ENCODE results near the gene KDSR.

Gene KDSR

DNA sequence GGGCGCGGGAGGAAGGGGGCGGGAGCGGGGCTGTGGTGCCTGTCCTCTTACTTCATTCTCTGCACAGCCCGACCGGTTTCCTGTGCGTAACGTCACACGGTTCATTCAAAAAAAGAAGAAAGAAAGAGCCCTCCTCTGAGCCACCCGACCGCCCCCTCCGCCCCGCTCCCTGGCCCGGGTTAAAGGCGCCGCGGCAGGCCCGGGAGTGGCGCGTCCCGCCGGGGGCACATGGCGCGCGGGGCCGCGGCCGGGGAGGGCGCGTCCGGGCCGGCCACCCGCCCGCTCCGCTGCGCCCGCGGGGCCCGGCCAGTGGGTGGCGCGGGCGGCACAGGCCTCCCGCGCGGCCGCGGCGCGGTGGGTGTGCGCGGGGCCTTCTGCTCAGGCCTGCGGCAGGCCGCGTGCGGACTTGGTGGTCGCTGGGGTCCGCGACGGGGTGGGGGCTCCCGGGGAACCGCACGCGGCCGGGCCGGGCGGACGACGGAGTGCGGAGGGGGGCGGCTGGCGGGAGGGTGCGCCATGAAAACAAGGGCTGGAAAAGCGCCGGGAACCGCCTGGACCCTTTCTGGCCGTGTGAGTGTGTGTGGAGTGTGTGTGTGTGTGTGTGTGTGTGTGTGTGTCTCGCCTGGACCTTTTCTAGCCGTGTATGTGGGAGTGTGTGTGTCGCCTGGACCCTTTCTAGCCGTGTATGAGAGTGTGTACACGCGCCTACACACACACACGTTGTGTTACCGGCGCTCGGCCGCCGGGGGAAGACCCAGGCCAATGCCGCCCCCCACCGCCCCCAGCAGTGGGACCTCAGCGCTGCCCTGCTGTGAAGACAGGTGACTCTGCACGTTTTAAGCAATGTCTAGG, 46.7 kb downstream of the KDSR start:
- peak; percentile 78 for DNase-seq

DNA sequence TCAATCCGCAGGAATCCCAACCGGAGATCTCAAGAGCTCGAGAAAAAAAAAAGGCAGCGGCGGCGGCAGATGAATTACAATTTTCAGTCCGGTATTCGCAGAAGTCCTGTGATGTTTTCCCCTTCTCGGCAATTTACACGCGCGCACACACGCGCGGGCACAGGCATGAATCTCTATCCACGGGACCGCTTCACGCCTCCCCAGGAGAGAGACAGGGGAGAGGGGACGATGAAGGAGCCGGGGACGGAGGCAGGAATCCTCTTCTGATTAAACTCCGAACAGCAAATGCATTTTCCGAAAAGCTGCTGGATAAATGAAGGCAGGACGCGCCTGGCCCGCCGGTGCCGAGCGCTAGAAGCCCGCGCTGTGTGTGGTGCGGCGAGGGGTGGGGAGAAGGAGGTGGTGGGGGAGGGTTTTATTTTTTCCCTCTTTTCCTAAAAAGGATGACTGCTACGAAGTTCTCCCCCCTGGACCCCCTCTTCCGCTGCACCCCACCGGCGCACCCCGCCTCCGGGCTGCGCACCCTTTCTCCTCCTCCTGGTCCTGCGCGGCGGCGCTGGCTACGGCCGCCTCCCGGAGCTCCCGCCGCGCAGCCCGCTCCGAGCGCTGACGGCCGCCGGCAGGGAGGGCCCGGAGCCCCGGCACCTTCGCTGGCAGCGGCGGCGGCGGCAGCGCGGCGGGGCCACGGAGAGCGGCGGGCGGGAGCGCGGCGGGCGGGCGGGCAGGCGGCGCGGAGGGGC, 47.5 kb downstream of the KDSR start, which contains the start of gene BCL2:
BCL2 (minus strand) TSS at position 387 of the 740 bp plus-strand sequence.
- DNase-seq = peak; percentile 41

DNA sequence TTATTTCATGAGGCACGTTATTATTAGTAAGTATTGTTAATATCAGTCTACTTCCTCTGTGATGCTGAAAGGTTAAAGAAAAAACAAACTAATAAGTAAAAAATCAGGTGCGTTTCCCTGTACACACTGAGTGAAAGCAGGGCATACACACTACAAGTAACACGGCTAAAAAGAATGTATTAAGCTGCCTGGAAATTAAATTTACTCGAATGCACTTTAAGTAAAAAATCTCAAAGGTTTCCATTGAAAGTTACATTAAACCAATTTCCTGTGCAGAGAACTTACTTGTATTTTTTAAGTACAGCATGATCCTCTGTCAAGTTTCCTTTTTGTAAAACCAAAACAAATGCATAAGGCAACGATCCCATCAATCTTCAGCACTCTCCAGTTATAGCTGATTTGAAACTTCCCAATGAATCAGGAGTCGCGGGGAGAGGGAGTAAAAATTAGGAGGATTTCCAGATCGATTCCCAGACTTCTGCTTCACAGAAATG, 48.1 kb downstream of the KDSR start:
- no peak for DNase-seq

DNA sequence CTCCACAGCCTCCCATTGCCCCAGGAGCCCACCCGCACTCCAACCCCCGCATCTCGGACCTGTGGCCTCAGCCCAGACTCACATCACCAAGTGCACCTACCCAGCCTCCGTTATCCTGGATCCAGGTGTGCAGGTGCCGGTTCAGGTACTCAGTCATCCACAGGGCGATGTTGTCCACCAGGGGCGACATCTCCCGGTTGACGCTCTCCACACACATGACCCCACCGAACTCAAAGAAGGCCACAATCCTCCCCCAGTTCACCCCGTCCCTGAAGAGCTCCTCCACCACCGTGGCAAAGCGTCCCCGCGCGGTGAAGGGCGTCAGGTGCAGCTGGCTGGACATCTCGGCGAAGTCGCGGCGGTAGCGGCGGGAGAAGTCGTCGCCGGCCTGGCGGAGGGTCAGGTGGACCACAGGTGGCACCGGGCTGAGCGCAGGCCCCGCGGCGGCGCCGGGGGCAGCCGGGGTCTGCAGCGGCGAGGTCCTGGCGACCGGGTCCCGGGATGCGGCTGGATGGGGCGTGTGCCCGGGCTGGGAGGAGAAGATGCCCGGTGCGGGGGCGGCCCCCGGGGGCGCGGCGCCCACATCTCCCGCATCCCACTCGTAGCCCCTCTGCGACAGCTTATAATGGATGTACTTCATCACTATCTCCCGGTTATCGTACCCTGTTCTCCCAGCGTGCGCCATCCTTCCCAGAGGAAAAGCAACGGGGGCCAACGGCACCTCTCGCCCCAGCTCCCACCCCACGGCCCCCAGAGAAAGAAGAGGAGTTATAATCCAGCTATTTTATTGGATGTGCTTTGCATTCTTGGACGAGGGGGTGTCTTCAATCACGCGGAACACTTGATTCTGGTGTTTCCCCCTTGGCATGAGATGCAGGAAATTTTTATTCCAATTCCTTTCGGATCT, 48.8 kb downstream of the KDSR start:
- peak; percentile 73 for DNase-seq

DNA sequence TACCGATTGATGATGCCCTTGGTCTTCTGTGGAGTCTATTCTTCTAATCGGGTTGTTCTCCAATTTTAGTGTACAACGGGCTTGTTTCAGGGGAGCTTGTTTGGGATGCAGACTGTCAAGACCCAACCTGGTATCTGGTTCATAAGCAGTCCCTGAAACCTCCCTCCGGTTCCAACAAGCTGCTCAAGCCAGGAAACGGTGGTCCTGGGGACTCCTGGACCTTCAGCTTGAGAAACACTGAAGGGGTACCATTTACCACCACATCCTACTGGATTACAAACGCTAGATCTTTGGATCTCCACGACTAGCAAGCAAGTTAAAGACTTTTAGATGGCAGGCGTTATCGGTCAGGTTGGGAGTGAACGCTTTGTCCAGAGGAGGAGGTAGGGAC, 49.5 kb downstream of the KDSR start:
- DNase-seq = no peak

DNA sequence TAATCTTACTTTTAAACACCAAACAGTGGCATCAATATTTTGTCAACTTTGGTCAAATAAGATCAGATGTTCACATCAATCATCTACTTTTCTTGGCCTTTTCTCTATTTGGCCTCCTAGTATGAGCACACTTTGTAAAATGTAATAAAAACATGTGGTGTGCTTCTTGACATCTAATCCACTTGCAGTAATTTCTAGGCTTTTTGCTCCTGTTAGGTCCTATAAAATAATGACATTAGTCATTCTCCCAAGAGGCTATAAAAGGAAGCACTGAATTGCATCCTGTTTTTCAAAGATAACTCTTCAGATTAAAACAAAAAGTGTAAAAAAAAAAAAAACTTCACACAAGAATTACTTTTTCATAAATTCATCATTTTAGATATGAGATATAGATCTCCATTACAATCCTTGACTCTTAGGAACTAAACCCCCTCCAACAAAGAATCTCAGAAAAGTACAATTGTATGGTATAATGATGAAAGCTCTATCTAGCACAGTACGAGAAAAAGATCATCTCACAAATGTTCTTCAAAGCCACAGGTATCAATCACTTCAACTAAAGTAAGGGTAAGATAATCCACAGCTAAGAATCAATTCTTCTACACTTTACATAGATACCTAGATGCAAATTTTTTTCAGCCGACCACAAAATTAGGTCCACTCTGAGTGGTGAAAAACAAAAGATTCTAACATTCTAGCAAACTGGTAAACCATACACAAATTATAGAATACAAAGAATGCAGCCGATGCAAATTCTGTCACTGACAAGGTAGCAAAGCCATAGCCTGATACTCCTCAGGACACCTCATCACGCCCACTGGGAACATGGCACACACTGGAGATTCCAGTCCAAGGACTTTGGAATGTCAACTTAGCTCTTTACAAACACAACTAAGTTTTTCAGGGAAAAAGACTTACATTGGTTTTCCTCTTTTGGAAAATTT, 50.1 kb downstream of the KDSR start:
- no peak for DNase-seq

DNA sequence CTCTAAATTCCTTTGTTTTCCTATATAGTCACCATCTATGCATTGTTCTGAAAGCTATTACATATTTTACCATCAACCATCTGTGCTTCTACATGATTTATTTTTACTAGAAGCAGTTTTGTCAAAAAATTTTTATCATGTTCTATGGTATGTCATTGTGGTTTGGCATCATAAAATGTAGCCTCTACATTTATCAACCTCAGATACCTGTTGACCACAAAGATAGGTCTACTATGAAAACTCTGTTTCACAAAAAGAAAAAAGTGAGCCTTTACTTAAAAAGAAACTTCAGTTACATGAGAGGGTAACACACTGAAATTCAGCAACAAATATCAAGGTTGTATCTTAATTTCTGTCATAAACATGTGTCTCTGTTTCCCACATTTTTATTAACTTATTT, 51.1 kb downstream of the KDSR start:
- DNase-seq = no peak

DNA sequence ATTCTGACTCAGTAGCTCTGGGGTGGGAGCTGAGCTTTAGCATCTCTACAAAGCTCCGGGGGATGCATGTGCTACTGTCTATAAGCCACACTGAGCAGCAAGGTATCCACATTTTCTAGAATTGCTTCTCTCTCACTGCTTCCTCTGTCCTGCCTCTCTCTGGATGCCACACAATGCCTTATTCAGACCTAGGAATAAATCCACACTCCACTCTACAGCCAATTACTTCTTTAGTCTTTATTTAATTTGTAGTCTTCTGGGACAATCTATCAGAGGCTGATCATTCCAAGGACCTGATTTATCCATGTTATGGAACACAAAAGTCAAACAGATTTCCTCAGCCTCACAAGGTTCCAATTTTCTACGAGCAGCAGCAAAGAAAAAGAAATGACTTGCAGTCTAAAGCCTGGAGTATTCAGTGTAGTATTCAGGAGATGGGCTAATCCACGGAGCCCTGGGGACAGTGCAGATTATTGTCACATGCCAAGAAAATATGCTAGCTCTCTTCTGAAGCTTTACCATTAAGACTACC, 51.8 kb downstream of the KDSR start:
- DNase-seq = no peak

DNA sequence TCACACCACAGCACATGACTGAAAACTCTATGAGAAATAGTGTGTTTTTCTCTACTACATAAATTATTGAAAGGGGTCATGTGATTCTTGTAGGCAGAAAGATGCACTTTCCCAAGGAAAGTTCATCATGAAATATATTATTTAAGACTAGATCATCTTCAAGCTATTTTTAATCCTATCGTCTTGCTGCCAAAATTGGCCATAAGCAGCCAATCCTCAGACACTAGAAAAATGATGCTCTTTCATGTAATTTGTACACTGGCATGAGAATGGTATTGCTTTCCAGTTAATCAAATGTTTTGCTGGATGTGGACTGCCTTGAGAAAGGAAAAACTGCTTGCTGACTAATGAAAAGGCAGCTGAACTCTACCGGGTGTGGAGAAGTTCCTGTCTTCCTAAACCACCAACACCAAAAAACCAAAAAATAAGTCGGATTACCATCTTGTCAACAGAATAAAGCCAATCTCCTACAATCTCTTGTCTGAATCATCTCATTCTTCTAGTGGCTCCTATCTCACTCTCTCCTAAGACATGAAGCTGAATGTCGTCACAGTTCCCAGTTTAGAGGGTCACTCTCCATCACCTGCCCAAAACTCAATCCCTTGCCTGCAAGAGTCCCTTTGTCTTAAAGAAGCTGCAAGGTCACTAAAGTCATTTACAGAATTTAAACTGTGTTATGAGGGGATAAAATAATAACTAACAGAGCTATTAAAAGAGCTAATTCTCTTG, 52.8 kb downstream of the KDSR start:
- no peak for DNase-seq

DNA sequence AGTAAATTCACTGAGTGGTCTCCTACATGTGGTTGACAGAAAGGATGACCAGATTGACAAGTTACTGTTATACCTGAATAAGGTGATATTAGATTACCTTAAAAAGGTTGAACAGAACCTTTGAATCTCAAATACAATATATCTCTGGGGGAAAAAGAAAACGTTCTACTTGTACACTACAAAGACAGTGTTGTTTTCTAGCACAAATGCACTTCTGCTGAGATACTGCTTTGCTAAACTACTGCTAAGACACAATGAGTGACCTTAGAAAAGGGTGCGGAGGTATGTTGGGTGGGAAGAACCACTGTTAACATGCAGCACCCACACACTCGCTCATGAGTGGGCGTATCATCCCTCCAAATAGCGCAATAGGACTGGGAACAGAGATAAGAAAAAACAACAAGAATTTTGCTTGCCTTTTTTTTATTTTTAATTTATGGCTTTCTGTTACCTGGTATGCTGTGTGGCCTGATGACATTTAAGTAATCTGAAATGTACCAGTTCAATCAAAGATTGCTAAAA, 53.5 kb downstream of the KDSR start:
- DNase-seq = no peak

DNA sequence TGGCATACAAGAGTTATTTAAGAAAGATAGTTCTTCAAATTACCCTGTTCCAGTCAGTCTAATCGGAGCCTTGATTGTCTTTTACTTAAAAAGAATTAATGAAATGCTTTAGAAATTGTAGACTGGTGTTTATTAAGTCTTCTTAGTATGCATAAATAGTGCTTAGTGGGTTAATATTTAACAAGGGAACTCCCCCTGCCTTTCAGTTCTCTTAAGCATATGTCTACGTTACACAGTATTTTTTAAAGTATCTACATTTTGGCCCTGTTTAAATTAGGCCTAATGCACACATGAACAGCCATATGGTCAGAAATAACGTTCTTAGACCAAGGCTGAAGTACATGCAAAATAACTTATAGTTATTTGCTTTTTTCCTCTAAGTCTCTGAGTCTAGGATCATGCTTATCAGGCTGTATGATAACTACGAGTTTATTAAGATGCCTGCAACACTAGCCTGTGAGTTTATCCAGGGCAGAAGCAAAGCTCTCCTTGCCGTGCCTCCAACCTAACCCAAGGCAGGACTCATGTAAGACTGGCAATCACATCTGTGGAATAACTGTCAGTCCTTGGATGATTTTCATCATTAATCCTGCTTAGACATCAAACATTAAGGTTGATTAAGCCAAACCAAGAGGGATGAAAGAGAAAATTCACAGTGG, 54.1 kb downstream of the KDSR start:
- DNase-seq = no peak

DNA sequence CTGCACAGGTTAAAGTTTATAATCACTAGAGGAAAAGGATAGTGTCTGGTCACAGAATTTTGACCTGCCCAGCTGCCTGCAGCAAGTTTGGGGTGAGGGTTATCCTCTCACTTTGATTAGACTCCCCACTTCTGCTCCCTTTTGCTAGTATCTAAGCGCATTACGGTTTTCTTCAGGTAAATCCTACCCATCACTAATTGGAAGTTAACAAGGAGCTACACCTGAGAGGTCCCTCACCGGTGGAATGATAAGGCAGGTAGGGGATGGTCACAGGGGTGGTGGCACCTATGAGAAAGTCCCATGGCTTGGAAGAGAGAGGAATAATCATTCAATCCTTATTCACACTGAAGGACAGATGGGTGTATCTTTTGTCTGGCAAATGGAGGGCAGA, 55.0 kb downstream of the KDSR start:
- no peak for DNase-seq

DNA sequence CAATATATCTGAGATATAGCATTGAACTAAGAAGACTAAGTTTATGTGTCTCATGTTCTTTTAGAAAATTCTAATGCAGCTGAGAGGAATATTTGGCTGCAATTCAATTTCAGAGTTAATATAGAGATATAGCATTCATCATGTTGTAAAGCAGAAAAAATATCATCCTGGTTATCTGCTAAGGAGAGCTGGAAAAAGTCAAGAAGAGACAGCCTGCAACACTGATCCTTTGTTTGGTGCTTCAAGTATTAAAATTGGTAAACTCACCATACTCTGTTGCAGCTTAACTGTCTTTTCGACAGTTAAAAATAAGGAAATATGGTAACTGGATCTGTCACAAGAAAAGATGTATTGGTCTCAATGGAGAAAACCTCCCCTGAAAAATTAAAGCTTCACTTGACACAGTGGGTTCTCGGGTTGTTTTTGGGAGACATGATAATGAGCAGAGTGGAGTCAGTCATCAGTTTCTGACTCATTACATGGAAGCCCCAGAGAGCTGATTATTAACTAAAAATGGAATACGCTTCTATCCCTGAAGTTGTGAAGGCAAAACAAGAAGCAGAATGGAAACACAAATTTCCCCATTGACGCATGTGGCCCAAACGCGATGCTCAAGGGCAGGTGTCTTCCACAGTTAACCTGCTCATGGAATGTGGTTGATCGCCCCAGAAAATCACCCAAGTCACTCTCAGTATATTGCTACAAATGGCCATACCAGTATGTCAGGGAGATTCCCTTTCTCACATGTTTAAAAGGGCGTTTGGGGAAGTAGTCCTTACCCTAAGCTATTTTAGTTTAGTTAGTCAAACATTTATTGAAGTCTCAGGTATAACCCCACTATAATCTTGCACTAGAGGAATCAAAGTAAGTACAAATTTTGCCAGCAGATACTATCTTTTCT, 55.6 kb downstream of the KDSR start:
- DNase-seq = no peak

DNA sequence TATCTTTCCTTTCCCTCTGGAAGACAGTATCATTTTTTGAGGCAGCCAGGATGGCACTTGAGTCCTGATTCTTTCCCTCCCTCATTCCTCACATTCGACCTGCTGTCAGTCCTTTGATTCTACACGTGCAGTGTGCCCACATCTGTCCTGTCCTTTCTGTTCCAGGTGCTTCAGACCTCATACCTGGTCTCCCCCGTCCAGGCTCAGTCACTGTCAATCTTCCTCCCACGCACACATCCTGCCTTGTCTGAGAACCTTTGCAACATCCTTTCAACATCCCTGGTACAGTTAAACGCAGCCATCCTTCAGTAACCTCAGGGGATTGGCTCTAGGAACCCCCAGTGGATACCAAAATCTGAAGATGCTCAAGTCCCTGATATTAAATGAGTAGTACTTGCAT, 57.6 kb downstream of the KDSR start:
- no peak for DNase-seq

DNA sequence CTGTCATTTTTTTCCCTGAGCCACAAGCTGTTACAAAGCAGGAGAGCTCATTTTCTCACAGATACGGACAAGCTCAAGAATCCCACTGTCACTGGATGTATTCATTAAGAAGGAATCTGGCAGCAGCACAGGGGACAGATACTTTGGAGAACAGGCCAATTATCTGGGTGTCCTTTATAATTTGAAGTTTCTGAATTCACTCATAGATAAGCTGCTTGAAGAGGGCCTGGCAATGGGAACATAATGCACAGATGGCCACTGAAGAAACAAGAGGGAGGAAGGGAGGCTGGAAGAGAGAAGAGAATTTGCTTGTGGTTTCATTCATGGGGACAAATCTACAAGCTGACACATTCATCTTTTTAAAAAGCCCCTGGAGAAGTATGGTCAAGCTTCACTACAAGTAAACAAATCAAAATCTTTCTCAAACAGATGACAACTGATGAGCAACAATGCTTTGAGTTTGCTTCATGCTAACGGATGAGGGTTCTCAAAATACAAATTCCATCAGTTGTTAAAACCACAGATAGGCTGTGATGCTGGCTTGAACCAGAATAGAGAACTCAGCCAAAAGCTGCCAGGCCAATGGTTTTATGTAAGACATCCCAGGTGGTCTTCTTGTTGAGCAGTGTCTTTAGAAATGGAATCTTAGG, 59.3 kb downstream of the KDSR start:
- DNase-seq = no peak

DNA sequence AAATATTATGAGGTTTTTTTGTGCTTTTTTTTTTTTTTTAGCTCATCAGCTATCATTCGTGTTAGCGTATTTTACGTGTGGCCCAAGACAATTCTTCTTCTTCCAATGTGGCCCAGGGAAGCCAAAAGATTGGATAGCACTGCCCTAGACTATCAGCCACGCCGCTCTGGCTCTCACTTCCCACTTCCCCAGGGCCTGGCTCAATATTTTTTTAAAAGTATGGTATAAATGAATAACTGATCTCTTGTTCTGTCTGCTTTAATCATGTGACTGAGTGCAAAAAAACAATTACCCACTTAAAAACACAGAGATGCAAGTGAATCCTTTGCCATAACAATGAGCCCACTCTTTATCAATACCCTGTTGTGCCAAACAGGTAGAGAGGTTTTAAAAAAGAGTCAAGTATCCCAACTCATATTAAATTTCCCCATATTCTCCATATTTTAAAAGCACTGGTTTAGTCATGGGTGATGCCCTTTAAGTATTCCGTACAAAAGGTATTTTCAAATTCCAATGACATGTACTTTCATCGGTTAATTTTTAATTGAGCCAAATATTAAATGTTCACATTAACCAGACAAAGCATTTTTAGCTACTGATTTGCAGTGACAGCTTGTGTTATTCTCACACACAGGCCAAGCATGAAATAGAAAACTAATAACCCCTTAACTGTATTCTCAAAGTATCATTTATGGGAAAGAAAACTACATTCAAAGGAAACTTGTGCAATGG, 60.0 kb downstream of the KDSR start:
- DNase-seq = no peak

DNA sequence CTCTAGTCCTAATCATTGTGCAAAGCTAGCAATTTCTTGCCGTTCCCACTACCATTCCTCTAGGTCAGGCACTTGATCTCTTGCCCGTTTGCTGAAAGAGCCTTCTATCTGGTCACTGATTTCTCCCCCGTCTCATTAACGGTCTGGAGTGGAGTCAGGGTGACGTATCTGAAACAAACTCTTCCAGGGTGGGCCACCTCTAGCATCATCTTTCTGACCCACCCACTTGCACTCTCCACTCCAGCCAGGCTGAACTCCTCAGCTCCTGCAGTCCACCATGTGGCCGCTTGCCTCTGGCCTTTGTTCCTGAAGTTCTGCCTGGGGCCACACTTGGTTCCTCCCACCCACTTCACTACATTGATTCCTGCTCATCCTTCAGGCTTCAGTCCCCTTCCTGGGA, 60.8 kb downstream of the KDSR start:
- DNase-seq = no peak

DNA sequence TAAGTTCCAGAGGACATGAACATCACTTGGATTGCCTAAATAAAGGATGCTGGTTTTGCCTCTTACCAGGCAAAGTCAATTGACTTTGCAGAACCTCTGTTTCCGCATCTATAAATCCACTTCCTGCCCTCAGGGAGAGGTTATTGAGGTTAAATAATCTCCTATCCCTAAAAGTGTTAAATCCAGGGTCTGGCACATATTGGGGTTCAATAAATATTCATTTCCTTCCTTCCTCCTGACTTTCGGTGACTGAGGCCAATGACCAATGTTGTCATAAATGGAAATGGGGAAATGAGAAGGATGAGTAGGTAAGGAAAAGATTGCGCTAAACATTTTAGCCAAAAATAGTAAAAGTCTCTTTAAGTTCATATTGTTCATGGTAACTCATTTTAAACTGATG, 63.5 kb downstream of the KDSR start:
- DNase-seq = no peak

All from stimulated activated CD4-positive, alpha-beta T cell treated with anti-CD3 and anti-CD28 coated beads, Interleukin-12 subunit alpha, Interleukin-12 subunit beta, amount 100 ng/mL, for 4 hours (primary cell).